Head of caudate nucleus (tissue), 42 donors: ENCODE measurements around the gene IL12RB2.

Experiments used
- DNase-seq, 42 donors: peaks; one replicate each; pipeline versions ENCODE4 v3.0.0 to v3.0.0-alpha.2; 2020 to 2021; ENCODE audit warnings: mixed read lengths in 7 of 42
- intact Hi-C: fragments of 100-400 bp; cut with DNase I; formaldehyde crosslinking; loops from one replicate; pipeline ENCODE4 v1.15.0; 2022

IL12RB2 gene

DNA sequence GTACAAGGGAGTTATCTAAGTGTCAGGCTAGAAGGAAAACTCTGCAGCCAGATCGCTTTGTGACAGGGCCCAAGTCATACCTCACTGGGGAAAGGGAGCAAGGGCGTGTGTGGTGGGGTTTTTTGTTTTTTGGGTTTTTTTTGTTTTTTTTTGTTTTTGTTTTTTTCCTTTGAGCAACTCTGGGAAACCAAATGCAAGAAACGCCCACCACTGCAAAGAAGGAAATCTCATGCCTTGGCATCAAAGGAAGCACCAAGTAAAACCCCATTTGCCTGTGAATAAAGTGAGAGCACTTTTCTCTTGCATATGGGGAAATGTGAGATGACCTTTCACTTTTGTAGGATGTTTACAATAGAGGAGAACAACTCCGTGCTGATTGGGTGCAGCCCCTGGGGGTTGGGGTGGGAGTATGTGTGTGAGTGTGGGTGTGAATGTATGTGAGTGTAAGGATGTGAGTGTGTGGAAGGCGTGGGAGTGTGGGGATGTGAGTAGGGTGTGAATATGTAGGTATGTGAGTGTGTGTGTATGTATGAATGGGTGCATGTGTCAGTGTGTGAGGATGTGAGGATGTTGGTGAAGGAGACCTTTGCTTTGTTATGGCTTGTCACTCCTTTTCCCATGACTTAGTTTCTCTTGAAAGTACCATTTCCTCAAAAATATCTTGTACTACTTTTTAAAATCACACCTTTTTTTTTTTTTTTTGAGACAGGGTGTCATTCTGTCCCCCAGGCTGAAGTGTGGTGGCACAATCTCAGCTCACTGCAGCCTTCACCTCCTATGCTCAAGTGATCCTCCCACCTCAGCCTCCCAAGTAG is 34.6 kb downstream of the IL12RB2 start:
- intact Hi-C loops: no loop called here
- no peak for DNase-seq

DNA sequence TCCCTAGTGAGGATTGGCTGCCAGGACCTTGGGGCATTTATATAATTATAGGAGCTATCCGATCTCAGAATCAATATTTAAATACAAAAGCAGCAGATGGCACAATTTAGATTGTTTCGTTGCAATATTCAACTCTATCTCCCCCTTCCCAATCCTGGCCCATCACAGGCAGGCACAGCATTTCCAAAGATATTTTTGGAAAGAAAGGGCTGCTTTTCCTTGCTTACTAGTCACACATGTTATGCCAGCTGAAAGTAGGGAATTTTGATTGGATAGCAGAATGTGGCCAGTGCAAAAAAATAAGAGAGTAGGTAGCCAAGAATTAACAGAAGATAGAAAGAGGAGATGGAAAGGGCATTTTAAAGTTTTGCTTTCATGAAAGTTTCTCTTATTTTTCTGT is 37.9 kb downstream of the IL12RB2 start:
- no peak for DNase-seq
- intact Hi-C loops: loop anchor here (5.0 kb wide), 2 partner anchors 108 to 147 kb away; no protein-coding TSS in a partner anchor

DNA sequence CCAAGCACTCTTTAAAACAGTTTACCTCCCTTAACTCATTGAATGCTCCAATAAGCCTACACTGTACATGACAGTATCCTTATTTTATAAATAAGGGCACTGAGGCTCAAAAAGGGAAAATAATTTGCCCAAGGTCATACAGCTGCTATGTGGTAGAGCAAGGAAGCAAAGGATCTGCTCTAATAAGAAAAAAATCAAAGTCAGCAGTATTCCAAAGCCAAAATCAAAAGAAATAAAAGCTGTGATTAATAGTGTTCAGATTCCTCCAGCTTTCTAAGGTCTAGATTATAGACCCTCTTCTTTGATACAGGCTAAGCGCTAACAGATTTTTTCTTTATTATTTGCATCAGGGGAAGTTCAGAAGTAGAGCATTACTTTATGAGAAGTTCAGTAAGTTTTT is 39.3 kb downstream of the IL12RB2 start:
- DNase-seq: no peak
- intact Hi-C loops: loop anchor here (5.0 kb wide), 2 partner anchors 110 to 145 kb away; no protein-coding TSS in a partner anchor

DNA sequence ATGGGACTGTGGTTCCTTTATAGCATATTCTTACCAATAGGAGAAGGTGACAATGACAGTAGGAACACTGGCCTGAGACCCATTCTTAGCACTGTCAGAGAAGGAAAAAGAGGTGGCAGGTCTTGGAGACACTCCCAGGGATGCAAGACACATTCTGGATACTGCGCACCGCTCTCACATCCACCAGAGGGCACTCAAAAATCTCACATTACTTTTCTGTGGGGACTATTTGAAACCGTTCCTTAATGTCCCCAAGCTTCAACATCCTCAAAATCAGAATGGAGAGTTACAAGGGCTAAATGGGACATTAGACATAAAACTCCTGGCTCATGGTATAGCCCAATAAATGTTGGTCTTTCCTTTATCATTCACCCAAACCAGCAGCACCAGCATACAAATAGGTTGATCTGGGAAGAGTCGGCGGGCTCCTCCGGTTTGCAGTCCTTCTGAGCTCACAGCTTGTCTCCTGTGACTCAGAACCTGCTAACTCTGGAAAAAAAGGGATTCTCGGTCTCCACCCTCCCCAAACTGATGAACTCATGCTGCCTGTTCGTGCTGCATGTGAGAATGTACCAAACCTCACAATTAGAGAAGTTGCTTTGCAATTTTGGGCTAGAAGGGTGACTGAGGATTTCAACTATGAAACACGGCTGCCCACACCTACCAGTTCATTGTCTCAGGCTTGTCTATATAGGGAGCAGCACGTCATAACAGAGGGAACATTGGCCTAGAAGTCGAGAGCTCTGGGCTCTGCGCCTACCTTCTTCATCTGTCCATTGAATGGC is 40.2 kb downstream of the IL12RB2 start:
- peak in 40 of 42 donors; percentile 6 to 78 (median 48) for DNase-seq
- intact Hi-C loops: loop anchor here (5.0 kb wide), 2 partner anchors 111 to 144 kb away; no protein-coding TSS in a partner anchor

DNA sequence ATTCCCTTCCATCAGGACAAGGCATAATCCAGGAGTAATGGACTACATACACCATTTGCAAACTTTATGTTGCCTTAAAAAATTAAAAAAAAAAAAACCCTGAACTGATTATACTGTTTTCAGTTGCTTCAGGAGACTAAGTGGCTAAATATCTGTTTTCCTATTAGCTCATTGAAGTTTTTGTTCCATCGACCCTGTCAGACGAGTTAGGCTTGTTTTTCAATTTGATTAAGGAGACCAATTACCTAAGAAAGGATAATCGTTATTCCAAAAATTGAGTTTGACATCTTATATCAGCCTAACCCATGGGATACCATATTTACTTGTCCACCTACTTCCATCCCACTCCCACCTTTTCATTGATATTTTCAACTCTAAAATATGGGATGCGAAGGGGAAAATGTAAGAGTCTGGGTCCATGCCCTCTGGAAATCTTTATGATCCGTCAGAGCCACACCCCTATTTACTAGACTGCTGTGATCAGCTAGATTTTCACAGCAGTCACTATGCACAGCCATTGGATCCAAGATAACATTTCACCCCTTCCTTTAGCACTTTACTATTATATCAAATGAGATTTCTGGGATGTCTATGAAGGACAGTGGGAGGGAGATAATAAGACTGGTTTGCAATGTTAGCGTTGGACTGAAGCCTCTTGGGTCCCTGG is 41.0 kb downstream of the IL12RB2 start:
- no peak for DNase-seq
- intact Hi-C loops: loop anchor here (5.0 kb wide), 2 partner anchors 111 to 144 kb away; no protein-coding TSS in a partner anchor

DNA sequence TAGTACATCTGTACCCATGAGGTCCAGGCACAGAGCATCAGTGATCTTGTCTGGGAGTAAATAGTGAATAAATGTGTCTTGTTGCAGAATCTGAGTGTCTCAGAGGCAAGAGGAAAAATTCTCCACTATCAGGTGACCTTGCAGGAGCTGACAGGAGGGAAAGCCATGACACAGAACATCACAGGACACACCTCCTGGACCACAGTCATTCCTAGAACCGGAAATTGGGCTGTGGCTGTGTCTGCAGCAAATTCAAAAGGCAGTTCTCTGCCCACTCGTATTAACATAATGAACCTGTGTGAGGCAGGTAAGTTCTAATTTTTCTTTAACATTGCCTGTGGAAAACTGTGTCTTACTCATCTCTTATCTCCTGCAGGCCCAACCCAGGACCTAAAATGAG is 43.1 kb downstream of the IL12RB2 start:
- DNase-seq: no peak
- intact Hi-C loops: no loop called here

DNA sequence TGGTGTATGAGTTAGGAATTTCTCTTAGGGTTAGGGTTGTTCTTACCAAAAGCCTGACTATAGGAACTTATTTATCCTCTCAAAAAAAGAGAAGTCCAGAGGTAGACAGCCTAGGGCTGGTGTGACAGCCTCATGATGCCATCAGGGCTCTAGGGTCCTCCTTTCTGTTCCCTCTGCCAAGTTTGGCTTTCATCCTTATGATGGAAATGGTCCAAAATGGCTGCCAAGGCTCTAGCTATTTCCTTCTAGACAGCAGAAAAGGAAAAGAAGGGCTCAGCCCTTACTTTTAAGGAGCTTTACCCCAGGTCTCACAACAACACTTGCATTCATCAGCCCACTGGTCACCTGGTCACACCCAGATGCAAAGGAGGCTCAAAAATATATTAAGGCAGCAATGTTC is 44.5 kb downstream of the IL12RB2 start:
- intact Hi-C loops: no loop called here
- no peak for DNase-seq

DNA sequence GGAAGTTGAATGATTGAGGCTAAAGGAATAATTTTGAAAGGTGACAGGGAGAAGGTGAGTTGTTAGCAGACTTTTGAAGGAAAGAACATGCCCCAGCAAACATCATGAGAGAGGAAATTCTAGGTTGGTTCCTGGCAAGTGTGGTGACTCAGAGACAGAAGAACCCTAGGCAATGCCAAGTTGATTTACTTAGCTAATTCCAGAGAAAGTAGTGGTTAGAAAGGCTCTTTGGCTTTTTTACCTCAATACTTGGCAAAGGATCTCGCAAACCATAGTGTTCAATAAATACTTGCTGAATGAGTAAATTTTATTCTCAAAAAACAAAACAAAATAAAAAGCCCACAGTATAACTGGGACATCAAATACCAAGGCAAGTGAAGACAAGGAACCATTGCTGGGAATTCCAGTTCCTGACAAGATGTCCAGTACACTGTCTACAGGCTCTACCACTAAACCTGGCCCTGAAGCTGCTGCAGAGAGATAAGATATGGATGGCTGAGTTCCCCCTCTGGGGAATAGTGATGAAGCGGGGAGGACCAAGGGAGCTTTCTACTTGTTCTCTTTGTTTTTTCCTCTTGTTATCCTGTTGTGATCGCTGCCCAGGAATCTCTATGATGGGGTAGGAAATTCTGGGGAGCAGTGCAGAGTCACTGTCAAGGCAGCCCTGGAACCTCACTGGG is 48.2 kb downstream of the IL12RB2 start:
- intact Hi-C loops: no loop called here
- DNase-seq: no peak

DNA sequence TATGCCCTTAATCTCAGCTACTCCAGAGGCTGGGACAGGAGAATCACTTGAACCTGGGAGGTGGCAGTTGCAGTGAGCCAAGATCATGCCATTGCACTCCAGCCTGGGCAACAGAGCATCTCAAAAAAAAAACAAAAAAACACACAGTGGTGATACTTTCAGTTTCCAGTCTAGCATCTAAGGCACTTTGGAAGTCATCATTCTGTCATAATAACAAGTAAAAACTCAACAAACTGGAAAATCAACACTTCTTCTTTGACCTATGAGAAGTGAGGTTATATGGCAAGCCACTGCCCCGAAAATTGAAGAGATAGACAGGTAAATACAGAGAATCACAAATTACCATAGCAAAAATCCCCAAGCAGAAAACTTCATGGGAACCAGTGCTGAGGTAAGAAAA is 51.9 kb downstream of the IL12RB2 start:
- intact Hi-C loops: no loop called here
- DNase-seq: no peak

DNA sequence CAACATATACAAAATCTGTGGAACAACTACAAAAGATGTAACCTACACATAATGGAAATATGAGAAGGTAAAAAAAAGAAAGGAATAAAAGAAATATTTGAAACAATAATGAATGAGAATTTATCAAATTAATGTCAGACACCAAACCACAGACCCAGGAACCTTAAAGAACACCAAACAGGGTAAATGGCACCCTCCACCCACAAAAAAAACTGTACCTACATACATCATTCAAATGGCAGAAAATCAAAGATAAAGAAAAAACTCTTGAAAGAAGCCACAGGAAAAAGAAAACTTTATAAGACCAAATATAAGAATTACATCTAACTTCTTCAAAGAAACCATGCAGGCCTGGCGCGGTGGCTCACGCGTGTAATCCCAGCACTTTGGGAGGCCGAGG is 54.0 kb downstream of the IL12RB2 start:
- intact Hi-C loops: no loop called here
- no peak for DNase-seq

DNA sequence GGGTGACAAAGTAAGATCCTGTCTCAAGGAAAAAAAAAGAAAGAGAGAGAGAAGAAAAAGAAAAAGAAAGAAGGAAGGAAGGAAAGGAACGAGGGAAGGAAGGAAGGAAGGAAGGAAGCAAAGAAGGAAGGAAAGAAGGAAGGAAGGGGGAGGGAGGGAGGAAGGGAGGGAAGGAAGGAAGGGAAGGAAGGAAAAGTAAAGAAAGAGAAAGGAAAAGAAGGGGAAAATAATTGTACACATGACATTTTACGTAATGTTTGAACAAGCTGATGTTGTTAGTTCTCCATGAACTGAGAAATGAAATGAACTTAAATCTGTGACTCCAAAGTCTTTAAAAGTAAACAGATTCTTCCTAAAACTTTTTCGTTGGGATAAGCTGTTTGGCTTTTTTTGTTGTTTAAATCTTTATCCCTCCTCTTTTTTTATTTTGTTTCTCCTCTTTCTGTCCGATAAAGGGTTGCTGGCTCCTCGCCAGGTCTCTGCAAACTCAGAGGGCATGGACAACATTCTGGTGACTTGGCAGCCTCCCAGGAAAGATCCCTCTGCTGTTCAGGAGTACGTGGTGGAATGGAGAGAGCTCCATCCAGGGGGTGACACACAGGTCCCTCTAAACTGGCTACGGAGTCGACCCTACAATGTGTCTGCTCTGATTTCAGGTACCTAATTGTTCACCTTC is 59.8 kb downstream of the IL12RB2 start:
- DNase-seq: peak in 7 of 42 donors; percentile 4 to 45 (median 25)
- intact Hi-C loops: no loop called here

DNA sequence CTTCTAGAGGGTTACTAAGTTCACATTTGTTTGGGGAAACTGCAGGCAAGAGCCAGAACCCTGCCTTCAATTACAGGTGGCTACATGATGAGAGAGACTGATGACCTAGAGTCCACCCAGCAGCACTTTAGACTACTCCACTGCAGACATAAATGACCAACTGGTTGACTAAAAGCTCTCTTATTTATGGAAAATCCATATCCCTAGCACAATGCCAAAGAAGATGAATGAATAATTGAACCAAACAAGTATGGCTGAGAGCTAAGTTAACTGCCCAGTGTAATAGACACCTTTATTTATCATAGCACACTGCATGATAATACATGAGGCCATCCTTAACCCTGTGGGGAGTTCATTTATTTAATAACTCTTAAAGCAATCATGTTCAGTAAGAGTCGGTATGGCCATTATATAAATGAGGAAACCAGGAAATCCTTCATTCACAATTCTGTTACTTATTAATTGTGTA is 60.4 kb downstream of the IL12RB2 start:
- intact Hi-C loops: no loop called here
- DNase-seq: no peak

DNA sequence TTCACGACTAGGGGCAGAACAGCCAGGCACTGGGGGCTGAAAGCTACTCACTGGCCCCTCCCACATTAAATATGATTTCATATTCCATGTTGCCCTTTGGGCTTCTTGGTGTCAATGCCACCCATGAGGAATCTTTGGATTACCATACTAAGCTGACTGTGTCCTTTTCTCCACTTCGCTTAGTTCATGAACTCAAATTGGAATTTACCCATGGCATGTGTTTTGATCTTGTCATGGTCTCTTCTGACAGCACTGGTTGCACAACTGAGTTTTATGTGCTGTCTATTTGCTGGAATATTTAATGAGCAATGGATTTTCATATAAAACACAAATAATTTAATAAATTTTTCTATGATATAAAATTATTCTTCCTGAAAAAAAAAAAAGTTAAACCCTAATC is 63.4 kb downstream of the IL12RB2 start:
- intact Hi-C loops: no loop called here
- no peak for DNase-seq

DNA sequence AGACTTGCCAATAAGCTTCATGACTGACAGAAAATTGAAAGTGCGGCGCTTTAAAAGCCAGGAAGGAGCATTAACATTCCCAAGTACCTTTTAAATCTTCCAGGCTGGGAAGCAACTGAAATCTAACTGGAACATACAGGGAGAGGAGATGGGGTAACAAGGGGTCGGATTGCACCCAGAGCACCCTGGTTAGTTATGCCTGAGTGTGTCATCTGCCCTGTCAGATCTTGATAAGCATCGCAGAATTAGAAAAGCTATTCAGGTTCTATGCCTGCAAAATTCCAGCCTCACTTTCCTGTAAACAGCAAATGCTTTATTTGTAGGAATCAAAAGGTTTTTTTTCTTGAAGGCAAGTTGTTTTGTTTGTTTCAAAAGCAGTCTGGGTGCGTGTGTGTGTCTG is 64.0 kb downstream of the IL12RB2 start:
- no peak for DNase-seq
- intact Hi-C loops: no loop called here

DNA sequence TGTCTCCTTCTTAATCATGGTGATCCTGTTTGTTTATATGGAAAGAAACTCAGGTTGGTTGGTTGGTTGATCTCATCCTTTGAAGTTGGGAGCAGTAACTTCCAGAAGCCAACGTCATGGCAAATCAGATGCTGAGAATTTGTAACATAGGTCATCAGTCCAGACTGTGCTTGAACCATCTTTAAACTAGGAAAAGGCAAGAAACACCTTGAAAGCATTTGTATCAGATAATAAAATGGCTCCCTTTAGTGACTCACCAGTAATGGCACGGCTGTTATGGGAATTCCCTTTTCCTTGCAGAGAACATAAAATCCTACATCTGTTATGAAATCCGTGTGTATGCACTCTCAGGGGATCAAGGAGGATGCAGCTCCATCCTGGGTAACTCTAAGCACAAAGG is 64.5 kb downstream of the IL12RB2 start:
- intact Hi-C loops: no loop called here
- no peak for DNase-seq

DNA sequence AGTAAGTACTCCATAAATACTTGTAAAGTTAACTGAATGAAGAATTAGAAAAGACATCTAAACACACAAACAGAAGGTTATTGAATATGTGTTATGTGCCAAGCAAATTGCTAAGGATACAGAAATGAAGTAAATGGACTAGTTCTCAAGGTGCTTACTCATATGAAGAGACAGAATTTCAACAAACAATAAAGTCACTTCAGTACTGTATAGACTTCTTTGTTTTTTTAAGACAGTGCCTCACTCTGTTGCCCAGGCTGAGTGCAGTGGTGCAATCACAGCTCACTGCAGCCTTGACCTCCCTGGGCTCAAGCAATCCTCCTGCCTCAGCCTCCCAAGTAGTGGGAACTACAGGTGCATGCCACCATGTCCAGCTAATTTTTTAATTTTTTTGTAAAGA is 65.2 kb downstream of the IL12RB2 start:
- DNase-seq: no peak
- intact Hi-C loops: no loop called here

DNA sequence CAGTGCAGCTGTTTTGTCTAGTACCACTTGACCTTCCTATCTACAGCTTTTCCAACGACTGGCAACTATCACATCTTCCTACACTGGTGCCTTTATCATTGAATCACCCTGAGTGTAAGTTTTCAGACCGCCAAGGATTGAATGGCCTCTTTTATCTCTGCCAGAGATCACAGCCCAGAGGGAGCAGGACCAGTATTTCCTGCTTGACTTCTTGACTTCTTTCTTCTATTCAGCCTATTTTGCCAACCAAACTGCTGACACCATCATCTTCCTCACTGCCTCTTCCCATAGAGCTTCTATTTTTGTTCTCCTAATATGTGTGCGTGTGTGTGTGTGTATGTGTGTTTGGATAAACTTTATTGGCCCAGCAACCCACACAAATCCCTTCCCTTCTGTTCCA is 68.7 kb downstream of the IL12RB2 start:
- DNase-seq: no peak
- intact Hi-C loops: no loop called here

DNA sequence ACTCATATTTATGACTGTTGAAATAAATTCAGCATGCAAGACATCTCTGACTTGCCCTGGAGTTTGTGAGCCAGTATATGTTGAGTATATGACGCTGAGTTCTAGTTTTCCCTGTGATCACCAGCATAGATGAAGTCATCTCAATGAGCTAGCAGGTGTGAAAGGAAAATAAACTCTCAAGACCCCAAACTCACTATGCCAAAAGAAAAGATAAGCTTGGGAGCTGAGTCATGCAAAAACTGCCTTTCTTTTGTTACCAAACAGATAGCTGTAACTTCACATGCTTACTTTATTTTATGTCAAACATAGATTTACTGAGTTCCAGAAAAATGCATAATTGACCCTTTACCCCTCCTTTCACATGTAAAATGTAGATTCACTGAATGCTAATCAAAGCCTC is 69.6 kb downstream of the IL12RB2 start:
- intact Hi-C loops: no loop called here
- no peak for DNase-seq

DNA sequence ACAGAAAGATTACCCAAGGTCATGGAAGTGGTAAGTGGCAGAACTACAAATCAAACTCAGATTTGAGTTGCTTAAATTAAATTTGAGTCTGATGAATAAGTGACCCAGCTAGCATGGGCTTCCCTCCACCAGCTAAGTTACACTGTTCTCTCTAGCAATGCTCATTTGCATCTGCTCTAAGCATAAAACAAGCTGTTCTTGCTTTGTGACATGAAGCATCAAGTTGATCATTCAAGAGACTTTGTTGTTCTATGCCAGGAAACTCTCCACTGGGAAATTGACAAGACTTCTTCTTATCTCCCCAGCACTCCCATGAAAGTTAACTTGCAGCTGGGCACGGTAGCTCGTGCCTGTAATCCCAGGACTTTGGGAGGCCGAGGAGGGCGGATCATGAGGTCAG is 73.5 kb downstream of the IL12RB2 start:
- intact Hi-C loops: no loop called here
- no peak for DNase-seq
